ENCODE data around the gene DGKB. TPM values are rescaled to one million over a fixed set of nuclear protein-coding genes. Genes with fewer than 3 reads are reported as not detected.

DGKB gene
- total RNA-seq, 4 donors from 2014 or later = 0.78 to 2.5 (median 1.5) TPM

DNA sequence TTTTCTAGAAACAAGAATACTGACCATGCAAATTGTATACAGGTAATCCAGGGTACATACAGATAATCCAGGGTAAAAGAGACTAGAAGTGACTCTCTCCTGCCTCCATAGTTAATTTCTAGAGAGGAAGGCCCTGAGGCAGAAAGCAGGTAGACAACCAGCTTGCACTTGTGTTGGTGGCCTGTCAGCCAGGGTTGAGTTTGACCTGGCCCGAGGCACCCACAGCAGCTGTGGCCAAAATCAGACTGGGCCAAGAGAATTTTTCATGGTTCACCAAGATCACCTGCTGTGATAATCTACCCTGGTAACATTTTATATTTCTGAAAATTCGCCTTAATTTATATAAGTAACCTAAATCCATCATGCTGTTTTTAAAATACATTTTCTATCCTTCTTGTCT is 526.6 kb downstream of the DGKB start:
- H3K27ac ChIP-seq = no peak overlapping the region
- H3K27me3 ChIP-seq = no peaks in the 10 kb centered on the region
- no peak for TF ChIP-seq POLR2A (IDR thresholded peaks at IDR 0.05)
- no peak for TF ChIP-seq EP300 (IDR thresholded peaks at IDR 0.05)
- TF ChIP-seq, protein P1, sequence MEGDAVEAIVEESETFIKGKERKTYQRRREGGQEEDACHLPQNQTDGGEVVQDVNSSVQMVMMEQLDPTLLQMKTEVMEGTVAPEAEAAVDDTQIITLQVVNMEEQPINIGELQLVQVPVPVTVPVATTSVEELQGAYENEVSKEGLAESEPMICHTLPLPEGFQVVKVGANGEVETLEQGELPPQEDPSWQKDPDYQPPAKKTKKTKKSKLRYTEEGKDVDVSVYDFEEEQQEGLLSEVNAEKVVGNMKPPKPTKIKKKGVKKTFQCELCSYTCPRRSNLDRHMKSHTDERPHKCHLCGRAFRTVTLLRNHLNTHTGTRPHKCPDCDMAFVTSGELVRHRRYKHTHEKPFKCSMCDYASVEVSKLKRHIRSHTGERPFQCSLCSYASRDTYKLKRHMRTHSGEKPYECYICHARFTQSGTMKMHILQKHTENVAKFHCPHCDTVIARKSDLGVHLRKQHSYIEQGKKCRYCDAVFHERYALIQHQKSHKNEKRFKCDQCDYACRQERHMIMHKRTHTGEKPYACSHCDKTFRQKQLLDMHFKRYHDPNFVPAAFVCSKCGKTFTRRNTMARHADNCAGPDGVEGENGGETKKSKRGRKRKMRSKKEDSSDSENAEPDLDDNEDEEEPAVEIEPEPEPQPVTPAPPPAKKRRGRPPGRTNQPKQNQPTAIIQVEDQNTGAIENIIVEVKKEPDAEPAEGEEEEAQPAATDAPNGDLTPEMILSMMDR (IDR thresholded peaks at IDR 0.05) = no peak
- peaks cover 0 to 17% (median 4%) of the 10 kb centered on the region in 4 donors for H3K4me1 ChIP-seq
- no peak for DNase-seq (ENCODE audit: low spot score in 2 of 2)
- H3K9me3 ChIP-seq = no peaks in the 10 kb centered on the region
- 93 to 100% methylated on average over 2 of the region's 2 CpGs for WGBS, 2 donors
- H3K4me3 ChIP-seq = no peak overlapping the region
- H3K36me3 ChIP-seq = no peaks in the 10 kb centered on the region

DNA sequence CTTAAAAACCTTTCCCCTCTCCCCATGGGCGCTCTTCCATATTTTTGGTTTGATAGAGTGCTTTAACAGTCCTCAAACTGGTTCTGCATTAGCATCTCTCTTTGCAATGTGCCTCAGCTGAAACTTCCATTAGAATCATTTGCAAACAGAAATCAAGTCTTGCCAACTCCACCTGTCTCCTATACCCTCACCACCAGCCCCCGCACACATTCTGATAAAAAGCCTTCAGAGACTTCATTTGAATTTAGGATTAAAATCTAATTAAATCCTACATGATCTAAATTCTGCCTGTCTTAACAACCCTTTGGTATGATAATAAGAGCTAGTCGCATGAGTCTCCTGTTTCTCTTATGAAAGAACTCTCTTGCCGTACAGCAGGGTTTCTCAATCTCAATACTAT is 528.2 kb downstream of the DGKB start:
- H3K4me1 ChIP-seq = peaks cover 0 to 17% (median 4%) of the 10 kb centered on the region in 4 donors
- H3K36me3 ChIP-seq = no peaks in the 10 kb centered on the region
- no peaks in the 10 kb centered on the region for H3K9me3 ChIP-seq
- DNase-seq (ENCODE audit: low spot score in 2 of 2) = no peak
- TF ChIP-seq POLR2A (IDR thresholded peaks at IDR 0.05) (no peak), EP300 (IDR thresholded peaks at IDR 0.05) (no peak)
- TF ChIP-seq, protein P1 (IDR thresholded peaks at IDR 0.05) = no peak
- WGBS, 2 donors = 96 to 97% methylated on average over 4 of the region's 4 CpGs
- no peaks in the 10 kb centered on the region for H3K27me3 ChIP-seq
- no peak overlapping the region for H3K27ac ChIP-seq
- H3K4me3 ChIP-seq = no peak overlapping the region

DNA sequence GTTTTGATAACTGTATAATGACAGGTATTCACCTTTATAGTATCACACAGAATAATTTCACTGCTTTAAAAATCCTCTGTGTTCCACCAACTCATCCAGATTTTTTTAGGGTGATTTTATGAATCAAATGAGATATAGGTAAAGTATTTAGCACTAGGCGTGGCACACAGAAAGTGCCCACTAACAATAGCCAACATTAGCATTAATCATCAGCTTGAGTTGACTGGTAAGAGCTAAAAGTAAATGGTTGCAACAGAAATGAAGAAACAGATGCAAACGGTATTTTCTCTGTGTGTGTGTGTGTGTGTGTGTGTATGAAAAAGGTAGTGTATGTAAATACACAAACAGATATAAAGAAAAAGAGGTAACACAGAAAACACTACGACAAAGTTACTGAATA is 534.3 kb downstream of the DGKB start:
- Histone ChIP-seq H3K4me3 (no peak overlapping the region), H3K9me3 (no peaks in the 10 kb centered on the region), H3K27ac (no peak overlapping the region), H3K4me1 (no peaks in the 10 kb centered on the region), H3K27me3 (no peaks in the 10 kb centered on the region), H3K36me3 (no peaks in the 10 kb centered on the region)
- TF ChIP-seq, protein P1 (IDR thresholded peaks at IDR 0.05) = no peak
- TF ChIP-seq EP300 (IDR thresholded peaks at IDR 0.05) = no peak
- TF ChIP-seq POLR2A (IDR thresholded peaks at IDR 0.05) = no peak
- WGBS, 2 donors = 87 to 88% methylated on average over 3 of the region's 3 CpGs
- no peak for DNase-seq (ENCODE audit: low spot score in 2 of 2)

DNA sequence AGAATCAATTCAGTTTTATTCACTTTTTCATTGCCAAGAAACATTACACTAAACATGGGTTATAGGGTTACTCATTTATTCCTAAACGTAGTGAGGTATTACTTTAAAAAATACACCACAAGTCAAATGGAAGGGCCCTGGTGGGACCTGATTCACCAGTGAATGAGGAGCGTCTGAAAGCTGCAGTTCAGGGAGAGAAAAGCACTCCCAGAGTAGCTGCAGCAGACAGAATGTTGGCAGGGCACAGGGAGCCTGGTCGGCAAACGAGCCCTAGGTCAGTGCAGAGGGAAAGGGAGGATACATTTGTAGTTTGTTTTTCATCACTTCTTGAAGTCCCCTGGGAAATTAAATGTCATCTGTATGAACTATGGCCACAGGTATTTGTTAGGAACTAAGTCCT is 551.4 kb downstream of the DGKB start:
- no peak overlapping the region for H3K27ac ChIP-seq
- H3K4me1 ChIP-seq = no peaks in the 10 kb centered on the region
- 25 to 36% methylated on average over 4 of the region's 4 CpGs for WGBS, 2 donors
- H3K27me3 ChIP-seq = no peaks in the 10 kb centered on the region
- no peaks in the 10 kb centered on the region for H3K36me3 ChIP-seq
- no peak for DNase-seq (ENCODE audit: low spot score in 2 of 2)
- no peaks in the 10 kb centered on the region for H3K9me3 ChIP-seq
- H3K4me3 ChIP-seq = no peak overlapping the region
- TF ChIP-seq EP300 (IDR thresholded peaks at IDR 0.05) (no peak), POLR2A (IDR thresholded peaks at IDR 0.05) (no peak)
- TF ChIP-seq, protein P1 (IDR thresholded peaks at IDR 0.05) = no peak

DNA sequence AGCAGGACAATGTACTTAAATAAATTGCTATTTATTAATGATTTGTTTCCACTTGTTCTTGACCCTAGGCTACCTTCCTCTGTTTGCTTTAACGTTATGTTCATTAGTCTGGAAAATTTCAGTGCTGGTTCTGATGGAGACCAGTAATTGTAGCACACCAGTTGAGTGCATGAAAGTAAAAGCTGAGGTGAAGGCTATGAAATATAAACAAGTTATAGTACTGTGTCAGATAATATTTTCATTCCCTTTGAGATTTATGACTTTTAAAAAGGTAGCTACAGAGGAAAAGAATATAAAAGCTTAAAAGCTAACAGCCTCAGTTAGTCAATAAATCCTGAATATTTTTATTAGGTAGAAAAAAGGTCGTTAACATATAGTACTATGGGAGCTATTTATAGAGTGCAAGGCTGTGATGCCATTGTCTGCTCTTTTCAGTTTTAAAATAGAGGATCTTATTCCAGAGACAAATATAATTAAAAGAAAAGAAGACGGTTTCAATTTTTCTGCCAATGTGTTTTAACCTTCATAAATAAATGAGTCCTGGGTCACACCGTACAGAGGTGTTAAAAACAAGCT is 561.3 kb downstream of the DGKB start:
- Histone ChIP-seq H3K36me3 (no peaks in the 10 kb centered on the region), H3K27me3 (no peaks in the 10 kb centered on the region), H3K27ac (no peak overlapping the region), H3K4me1 (peaks cover 0 to 12% (median 3%) of the 10 kb centered on the region in 4 donors), H3K4me3 (no peak overlapping the region), H3K9me3 (no peaks in the 10 kb centered on the region)
- TF ChIP-seq, protein P1 (IDR thresholded peaks at IDR 0.05) = no peak
- no peak for TF ChIP-seq POLR2A (IDR thresholded peaks at IDR 0.05)
- no peak for TF ChIP-seq EP300 (IDR thresholded peaks at IDR 0.05)
- DNase-seq (ENCODE audit: low spot score in 2 of 2) = no peak
- WGBS, 2 donors = 59 to 62% methylated on average over 4 of the region's 4 CpGs
